Natural killer cell (primary cell): ENCODE results near the gene KCTD20. TPM values are rescaled to one million over a fixed set of nuclear protein-coding genes. Genes with fewer than 3 reads are reported as not detected.

Source experiments
- ATAC-seq, 3 donors: fragments of 150-1000 bp in 2 of 3; fragments of 200-7000 bp in 1 of 3; cut with Tn5 transposase; 1 replicate in 1 of 3; 2 replicates in 2 of 3; pipeline ENCODE4 v1.10.0; 2021; ENCODE audit warnings: mild to moderate bottlenecking in 2 of 3, moderate library complexity in 2 of 3
- DNase-seq, 2 donors: peaks; one replicate each; pipeline versions ENCODE4 v3.0.0 to v3.0.0-alpha.2; 2013 to 2021; ENCODE audit warnings: mixed read lengths in 1 of 2
- H3K27ac ChIP-seq: one replicate; pipeline ENCODE4 v1.5.1; 2013; ENCODE audit warnings: mild to moderate bottlenecking, low read length
- H3K27me3 ChIP-seq: one replicate; pipeline ENCODE4 v1.6.1; 2013; ENCODE audit warnings: low read length; ENCODE audit not compliant: control insufficient read depth, insufficient read depth
- H3K36me3 ChIP-seq: one replicate; pipeline ENCODE4 v1.6.1; 2013; ENCODE audit warnings: low read length; ENCODE audit not compliant: control insufficient read depth, insufficient read depth
- H3K4me1 ChIP-seq: one replicate; pipeline ENCODE4 v1.6.1; 2013; ENCODE audit warnings: low read length; ENCODE audit not compliant: control insufficient read depth, insufficient read depth
- H3K4me3 ChIP-seq: one replicate; pipeline ENCODE4 v1.5.1; 2013; ENCODE audit warnings: low read length
- H3K9me3 ChIP-seq: one replicate; pipeline ENCODE4 v1.6.1; 2013; ENCODE audit warnings: low read length; ENCODE audit not compliant: control insufficient read depth, insufficient read depth
- H3K27ac Mint-ChIP-seq, 2 donors: one replicate each; pipeline ENCODE4 v1.8.0; 2022; ENCODE audit warnings: mild to moderate bottlenecking in 2 of 2, mixed read lengths in 2 of 2, moderate library complexity in 1 of 2
- H3K27me3 Mint-ChIP-seq, 2 donors: one replicate each; pipeline ENCODE4 v1.8.0; 2022; ENCODE audit warnings: low read depth in 2 of 2, mixed read lengths in 2 of 2
- H3K36me3 Mint-ChIP-seq: one replicate; pipeline ENCODE4 v1.8.0; 2022; ENCODE audit warnings: mixed read lengths
- H3K4me1 Mint-ChIP-seq, 2 donors: one replicate each; pipeline ENCODE4 v1.8.0; 2022; ENCODE audit warnings: mixed read lengths in 2 of 2
- H3K4me3 Mint-ChIP-seq: one replicate; pipeline ENCODE4 v1.8.0; 2022; ENCODE audit warnings: mild to moderate bottlenecking, moderate library complexity, mixed read lengths
- H3K9me3 Mint-ChIP-seq, 2 donors: one replicate each; pipeline ENCODE4 v1.8.0; 2022; ENCODE audit warnings: mixed read lengths in 2 of 2
- WGBS: methylation state at CpG from one replicate; pipeline ENCODE4 v1.1.7; 2013; ENCODE audit warnings: missing lambda C conversion rate; ENCODE audit not compliant: insufficient coverage; 5-methylcytosine and 5-hydroxymethylcytosine counted together
- intact Hi-C: fragments of 100-400 bp; cut with micrococcal nuclease; formaldehyde crosslinking; loops from one replicate; pipeline ENCODE4 v1.14.2; 2022
- total RNA-seq, 4 donors: library from RNA; stranded (reverse); fragments of 120-200 nt in 1 of 4; gene quantifications; one replicate each; pipeline versions ENCODE4 v1.2.3 to v1.2.4, GENCODE V29; 2013 to 2022
- TF ChIP-seq, protein P1 (sequence below): fragments of 200-600 bp; IDR thresholded peaks from one replicate; pipeline ENCODE4 v1.8.0; 2022; ENCODE audit warnings: antibody characterized with exemption

Gene KCTD20
- total RNA-seq, 3 donors from 2014 or later (not counting 1 experiment from before 2014, with no cell fraction given): 37.7 to 43.5 (median 43.2) TPM

DNA sequence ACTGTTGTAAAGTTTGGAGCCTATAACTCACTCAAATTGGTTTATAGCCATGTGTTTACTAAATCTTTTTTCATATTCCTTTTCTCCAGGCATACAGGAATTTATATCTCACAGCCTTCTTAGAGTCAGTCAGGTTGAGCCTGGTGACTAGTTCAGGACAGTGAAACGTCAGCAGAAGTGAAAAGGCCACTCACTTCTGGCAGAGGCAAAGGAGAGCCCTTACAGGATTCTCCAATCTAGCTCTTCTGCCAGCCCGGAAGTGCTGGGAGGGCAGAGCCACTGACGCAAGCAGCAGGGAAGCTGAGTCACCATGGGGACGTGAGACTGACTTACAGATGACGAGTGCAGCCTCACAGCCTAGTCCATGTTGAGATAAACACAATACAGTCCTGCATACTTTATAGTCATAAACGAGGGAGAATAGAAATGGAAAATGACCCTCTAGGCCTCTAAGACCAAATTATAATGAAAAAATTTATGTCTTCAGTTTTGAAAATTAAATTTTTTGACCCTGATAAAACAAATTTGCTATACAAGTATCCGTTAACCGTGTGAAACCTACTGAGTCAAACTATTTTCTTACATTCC lies 1.4 kb upstream of the KCTD20 start:
- Histone ChIP-seq H3K4me3 (no peak overlapping the region), H3K27ac (peak overlapping the region; percentile 86), H3K9me3 (no peaks in the 10 kb centered on the region), H3K36me3 (no peaks in the 10 kb centered on the region), H3K27me3 (no peaks in the 10 kb centered on the region), H3K4me1 (peaks cover 25% of the 10 kb centered on the region)
- intact Hi-C loops: loop anchor here (1.0 to 5.0 kb wide), 3 partner anchors 18 to 151 kb away; partner anchors contain the start of genes SRSF3 and STK38
- peak overlapping the region; percentile 57 for H3K4me3 Mint-ChIP-seq
- TF ChIP-seq, protein P1, sequence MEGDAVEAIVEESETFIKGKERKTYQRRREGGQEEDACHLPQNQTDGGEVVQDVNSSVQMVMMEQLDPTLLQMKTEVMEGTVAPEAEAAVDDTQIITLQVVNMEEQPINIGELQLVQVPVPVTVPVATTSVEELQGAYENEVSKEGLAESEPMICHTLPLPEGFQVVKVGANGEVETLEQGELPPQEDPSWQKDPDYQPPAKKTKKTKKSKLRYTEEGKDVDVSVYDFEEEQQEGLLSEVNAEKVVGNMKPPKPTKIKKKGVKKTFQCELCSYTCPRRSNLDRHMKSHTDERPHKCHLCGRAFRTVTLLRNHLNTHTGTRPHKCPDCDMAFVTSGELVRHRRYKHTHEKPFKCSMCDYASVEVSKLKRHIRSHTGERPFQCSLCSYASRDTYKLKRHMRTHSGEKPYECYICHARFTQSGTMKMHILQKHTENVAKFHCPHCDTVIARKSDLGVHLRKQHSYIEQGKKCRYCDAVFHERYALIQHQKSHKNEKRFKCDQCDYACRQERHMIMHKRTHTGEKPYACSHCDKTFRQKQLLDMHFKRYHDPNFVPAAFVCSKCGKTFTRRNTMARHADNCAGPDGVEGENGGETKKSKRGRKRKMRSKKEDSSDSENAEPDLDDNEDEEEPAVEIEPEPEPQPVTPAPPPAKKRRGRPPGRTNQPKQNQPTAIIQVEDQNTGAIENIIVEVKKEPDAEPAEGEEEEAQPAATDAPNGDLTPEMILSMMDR: no peak
- ATAC-seq (peak; percentile 68 to 84 (median 72)), DNase-seq (peak; percentile 67 to 91)
- H3K27ac Mint-ChIP-seq: peak overlapping the region; percentile 94 to 95
- WGBS: 39% methylated on average over 7 of the region's 8 CpGs
- H3K4me1 Mint-ChIP-seq: peaks cover 37% of the 10 kb centered on the region in 2 donors
- no peaks in the 10 kb centered on the region for H3K9me3 Mint-ChIP-seq
- no peaks in the 10 kb centered on the region for H3K27me3 Mint-ChIP-seq
- H3K36me3 Mint-ChIP-seq: no peaks in the 10 kb centered on the region

DNA sequence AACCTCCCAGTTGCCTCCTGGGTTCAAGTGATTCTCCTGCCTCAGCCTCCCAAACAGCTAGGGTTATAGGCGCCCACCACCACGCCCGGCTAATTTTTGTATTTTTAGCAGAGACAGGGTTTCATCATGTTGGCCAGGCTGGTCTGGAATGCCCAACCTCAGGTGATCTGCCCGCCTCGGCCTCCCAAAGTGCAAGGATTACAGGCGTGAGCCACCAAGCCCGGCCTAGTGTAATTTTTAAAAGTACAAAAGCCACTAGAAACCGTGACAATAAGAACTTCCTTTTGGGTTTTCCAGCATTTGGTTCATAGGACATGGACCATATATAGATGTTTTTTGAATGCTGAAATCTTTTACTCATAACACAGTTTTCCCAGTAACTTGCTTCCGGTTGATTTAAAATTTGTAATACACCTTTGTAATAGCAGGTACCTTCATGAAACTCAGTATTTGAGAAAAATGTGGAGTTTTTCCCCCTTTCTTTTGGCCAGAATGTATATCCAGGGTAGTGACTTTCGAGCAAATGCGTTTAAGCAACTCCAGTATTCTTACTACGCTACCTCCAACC lies 613 bp upstream of the KCTD20 start:
- Mint-ChIP-seq H3K36me3 (no peaks in the 10 kb centered on the region), H3K4me1 (peaks cover 37 to 45% of the 10 kb centered on the region in 2 donors), H3K9me3 (no peaks in the 10 kb centered on the region), H3K27me3 (no peaks in the 10 kb centered on the region), H3K27ac (peak overlapping the region; percentile 94 to 95), H3K4me3 (peak overlapping the region; percentile 97)
- 58% methylated on average over 11 of the region's 12 CpGs for WGBS
- Histone ChIP-seq H3K4me1 (peaks cover 25% of the 10 kb centered on the region), H3K4me3 (peak overlapping the region; percentile 91), H3K27me3 (no peaks in the 10 kb centered on the region), H3K27ac (peak overlapping the region; percentile 86), H3K9me3 (no peaks in the 10 kb centered on the region), H3K36me3 (no peaks in the 10 kb centered on the region)
- TF ChIP-seq, protein P1: no peak
- ATAC-seq (no peak), DNase-seq (no peak)
- intact Hi-C loops: loop anchor here (2.0 to 5.0 kb wide), 3 partner anchors 105 to 239 kb away; partner anchors contain the start of genes SRSF3 and STK38

DNA sequence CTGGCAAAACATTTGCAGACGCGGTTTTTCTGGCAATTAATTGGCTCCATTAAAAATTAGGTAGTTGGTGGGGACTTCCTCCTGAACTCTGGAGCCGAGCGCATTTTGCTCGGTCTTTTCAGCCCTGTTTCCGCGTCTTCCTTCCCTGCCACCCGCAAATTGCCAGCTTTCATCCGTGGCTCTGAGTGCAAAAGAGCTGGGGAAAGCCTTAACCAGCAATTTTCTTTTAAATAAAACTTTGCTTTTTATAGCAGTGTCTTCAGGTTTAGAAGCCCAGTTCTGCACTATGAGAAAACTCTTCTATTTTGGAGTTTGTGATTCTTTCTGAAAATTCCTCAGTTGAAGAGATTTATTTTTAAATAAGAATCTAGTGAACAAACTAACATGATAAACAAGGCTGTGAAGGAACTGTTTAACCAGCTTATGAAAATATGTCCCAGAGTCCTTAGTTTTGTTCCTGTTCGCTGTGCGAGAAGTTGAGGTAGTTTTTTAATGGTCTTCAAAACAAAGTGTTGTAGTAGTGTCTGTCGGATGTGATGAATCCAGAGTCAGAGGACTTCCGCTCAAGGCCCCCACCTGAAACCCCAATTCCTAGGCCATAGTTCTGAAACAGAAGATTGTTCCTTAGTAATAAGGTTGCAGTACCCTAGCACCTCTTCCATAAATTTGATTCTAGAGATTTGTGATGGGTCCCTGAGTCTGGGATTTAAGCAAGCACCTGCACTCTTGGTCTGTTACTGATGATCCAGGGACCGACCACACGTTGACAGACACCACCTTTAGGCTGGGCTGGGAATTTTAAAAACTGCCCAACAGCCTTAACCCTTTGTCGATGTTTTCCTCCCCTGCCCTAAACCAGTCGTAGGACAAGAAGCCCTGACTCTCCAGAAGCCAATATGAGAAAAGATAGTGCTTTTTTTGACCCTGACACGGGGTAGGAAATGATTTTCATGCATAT lies 950 bp downstream of the KCTD20 start:
- Histone ChIP-seq H3K9me3 (no peaks in the 10 kb centered on the region), H3K27me3 (no peaks in the 10 kb centered on the region), H3K4me3 (peak overlapping the region; percentile 91), H3K36me3 (no peaks in the 10 kb centered on the region), H3K4me1 (peaks cover 25% of the 10 kb centered on the region), H3K27ac (peak overlapping the region; percentile 89)
- Mint-ChIP-seq H3K9me3 (no peaks in the 10 kb centered on the region), H3K27ac (peak overlapping the region; percentile 94 to 95), H3K4me1 (peaks cover 37 to 49% of the 10 kb centered on the region in 2 donors), H3K36me3 (no peaks in the 10 kb centered on the region), H3K27me3 (no peaks in the 10 kb centered on the region), H3K4me3 (peak overlapping the region; percentile 97)
- DNase-seq (peak in 1 of 2 donors; percentile 61), ATAC-seq (no peak)
- 4% methylated on average over 17 of the region's 18 CpGs for WGBS
- TF ChIP-seq, protein P1: no peak
- intact Hi-C loops: loop anchor here (2.0 to 5.0 kb wide), 3 partner anchors 104 to 237 kb away; partner anchors contain the start of genes SRSF3 and STK38
